Measurements from ENCODE around the gene AEBP1.

The AEBP1 gene

GRCh38 chr7:44112997-44113763 lies 9.0 kb downstream of the AEBP1 start:
- Mint-ChIP-seq H3K27me3 (no peaks in the 10 kb centered on the region), H3K27ac (no peak overlapping the region), H3K4me1 (ENCODE audit: low read depth) (no peaks in the 10 kb centered on the region), H3K4me3 (no peak overlapping the region), H3K9me3 (no peaks in the 10 kb centered on the region), H3K36me3 (ENCODE audit: low read depth) (peaks cover 20% of the 10 kb centered on the region)

DNA sequence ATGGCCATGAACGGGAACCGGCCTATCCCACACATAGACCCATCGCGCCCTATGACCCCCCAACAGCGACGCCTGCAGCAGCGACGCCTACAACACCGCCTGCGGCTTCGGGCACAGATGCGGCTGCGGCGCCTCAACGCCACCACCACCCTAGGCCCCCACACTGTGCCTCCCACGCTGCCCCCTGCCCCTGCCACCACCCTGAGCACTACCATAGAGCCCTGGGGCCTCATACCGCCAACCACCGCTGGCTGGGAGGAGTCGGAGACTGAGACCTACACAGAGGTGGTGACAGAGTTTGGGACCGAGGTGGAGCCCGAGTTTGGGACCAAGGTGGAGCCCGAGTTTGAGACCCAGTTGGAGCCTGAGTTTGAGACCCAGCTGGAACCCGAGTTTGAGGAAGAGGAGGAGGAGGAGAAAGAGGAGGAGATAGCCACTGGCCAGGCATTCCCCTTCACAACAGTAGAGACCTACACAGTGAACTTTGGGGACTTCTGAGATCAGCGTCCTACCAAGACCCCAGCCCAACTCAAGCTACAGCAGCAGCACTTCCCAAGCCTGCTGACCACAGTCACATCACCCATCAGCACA lies 9.7 kb downstream of the AEBP1 start:
- Mint-ChIP-seq H3K36me3 (ENCODE audit: low read depth) (peaks cover 26% of the 10 kb centered on the region), H3K4me3 (no peak overlapping the region), H3K4me1 (ENCODE audit: low read depth) (no peaks in the 10 kb centered on the region), H3K27ac (no peak overlapping the region), H3K27me3 (no peaks in the 10 kb centered on the region), H3K9me3 (no peaks in the 10 kb centered on the region)

GRCh38 chr7:44114586-44115310 lies 10.6 kb downstream of the AEBP1 start:
- no peak overlapping the region for H3K27ac Mint-ChIP-seq
- peaks cover 9% of the 10 kb centered on the region for H3K4me1 Mint-ChIP-seq (ENCODE audit: low read depth)
- H3K9me3 Mint-ChIP-seq = no peaks in the 10 kb centered on the region
- H3K27me3 Mint-ChIP-seq = no peaks in the 10 kb centered on the region
- H3K36me3 Mint-ChIP-seq (ENCODE audit: low read depth) = peaks cover 33% of the 10 kb centered on the region
- no peak overlapping the region for H3K4me3 Mint-ChIP-seq

GRCh38 chr7:44116087-44116788 lies 12.1 kb downstream of the AEBP1 start:
- Mint-ChIP-seq H3K27ac (no peak overlapping the region), H3K27me3 (no peaks in the 10 kb centered on the region)

DNA sequence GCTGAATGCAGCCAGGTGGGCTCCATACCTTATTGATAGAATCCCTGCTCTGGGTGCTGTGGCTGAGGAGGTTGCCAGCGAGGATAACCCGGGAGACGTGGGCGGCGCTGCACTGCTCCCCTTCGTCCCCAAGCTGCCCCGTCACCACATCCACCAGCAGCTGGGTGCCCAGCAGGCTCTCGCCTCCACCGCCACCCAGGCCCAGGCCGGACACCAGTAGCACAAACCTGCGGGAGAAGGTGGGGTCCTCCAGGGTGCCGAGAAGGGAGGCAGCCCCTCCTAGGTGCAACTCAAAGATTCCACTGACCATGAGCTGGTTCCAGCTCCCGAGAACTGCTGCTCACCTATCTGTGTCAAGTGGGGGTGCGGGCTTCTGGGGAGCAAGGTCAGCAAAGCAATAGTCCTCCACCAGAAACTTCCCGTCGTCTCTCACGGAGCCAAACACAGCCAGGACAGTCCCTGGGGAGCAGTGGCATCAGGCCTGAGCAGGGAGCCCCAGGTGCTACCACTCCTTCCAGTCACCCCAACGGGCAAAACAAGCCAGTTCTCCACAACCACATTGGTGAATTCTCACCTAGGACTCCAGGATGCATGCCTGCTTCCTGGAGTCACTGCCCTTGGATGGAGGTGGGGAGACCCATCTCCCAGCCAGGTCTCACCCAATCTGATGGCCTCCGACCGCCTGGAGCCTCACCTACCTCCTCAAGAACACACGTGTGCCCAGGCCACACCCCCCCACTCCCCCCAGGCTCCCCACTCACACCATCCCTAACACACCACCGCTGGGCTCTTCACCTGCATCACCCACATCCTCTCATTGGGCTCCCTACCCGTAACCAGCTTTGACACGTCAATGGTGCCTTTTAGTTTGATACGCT lies 12.9 kb downstream of the AEBP1 start:
- Mint-ChIP-seq H3K27ac (no peak overlapping the region), H3K27me3 (no peaks in the 10 kb centered on the region), H3K4me1 (ENCODE audit: low read depth) (peaks cover 31% of the 10 kb centered on the region), H3K9me3 (no peaks in the 10 kb centered on the region), H3K36me3 (ENCODE audit: low read depth) (peaks cover 50% of the 10 kb centered on the region), H3K4me3 (no peak overlapping the region)

More at GRCh38 chr7:44116087-44116788, 12.1 kb downstream of the AEBP1 start:
- Mint-ChIP-seq H3K9me3 (no peaks in the 10 kb centered on the region), H3K4me1 (ENCODE audit: low read depth) (peaks cover 24% of the 10 kb centered on the region), H3K36me3 (ENCODE audit: low read depth) (peaks cover 48% of the 10 kb centered on the region), H3K4me3 (no peak overlapping the region)

DNA sequence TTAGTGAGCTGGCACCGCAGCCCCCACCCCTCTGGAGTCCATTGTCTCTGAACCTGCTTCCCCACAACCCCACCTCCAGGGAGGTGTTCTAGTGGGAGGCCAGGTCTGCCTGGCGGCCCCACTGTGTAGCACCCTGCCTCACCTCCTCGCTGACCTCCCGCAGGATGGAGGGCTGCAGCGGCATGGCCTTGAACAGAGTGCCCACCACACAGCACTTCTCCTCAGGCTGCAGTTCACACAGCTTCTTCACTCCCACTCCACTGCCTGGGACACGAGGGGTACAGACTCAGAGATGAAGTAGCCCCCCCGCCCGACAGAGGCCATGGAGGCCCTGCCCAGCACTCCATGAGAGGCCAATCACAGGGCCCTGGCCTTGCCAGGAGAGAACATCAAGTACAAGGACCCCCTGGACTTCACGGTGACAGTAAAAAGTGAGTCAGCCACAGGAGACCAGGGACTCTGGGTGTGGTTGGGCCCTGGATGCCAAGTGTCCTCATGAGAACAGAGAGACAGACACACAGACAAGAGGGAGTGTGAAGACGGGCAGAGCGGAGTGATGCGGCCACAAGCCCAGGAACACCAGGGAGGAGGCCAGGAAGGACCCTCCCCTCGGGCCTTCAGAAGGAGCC lies 13.8 kb downstream of the AEBP1 start:
- Mint-ChIP-seq H3K27ac (no peak overlapping the region), H3K27me3 (no peaks in the 10 kb centered on the region), H3K9me3 (no peaks in the 10 kb centered on the region), H3K4me3 (no peak overlapping the region), H3K4me1 (ENCODE audit: low read depth) (peaks cover 39% of the 10 kb centered on the region), H3K36me3 (ENCODE audit: low read depth) (peaks cover 58% of the 10 kb centered on the region)

- Mint-ChIP-seq H3K36me3 (ENCODE audit: low read depth) (peaks cover 51% of the 10 kb centered on the region), H3K4me3 (no peak overlapping the region), H3K27me3 (no peaks in the 10 kb centered on the region), H3K27ac (peak overlapping the region; percentile 38), H3K4me1 (ENCODE audit: low read depth) (peaks cover 44% of the 10 kb centered on the region), H3K9me3 (no peaks in the 10 kb centered on the region)
Observed at GRCh38 chr7:44119829-44120380, 15.8 kb downstream of the AEBP1 start.

- no peaks in the 10 kb centered on the region for H3K9me3 Mint-ChIP-seq
- H3K27ac Mint-ChIP-seq = peak overlapping the region; percentile 38
- peaks cover 44% of the 10 kb centered on the region for H3K4me1 Mint-ChIP-seq (ENCODE audit: low read depth)
- peaks cover 51% of the 10 kb centered on the region for H3K36me3 Mint-ChIP-seq (ENCODE audit: low read depth)
- H3K4me3 Mint-ChIP-seq = no peak overlapping the region
- H3K27me3 Mint-ChIP-seq = no peaks in the 10 kb centered on the region
Observed at GRCh38 chr7:44120395-44120794, 16.2 kb downstream of the AEBP1 start.

GRCh38 chr7:44121761-44122420 lies 17.7 kb downstream of the AEBP1 start:
- no peaks in the 10 kb centered on the region for H3K9me3 Mint-ChIP-seq
- peak overlapping the region; percentile 77 for H3K27ac Mint-ChIP-seq
- H3K4me3 Mint-ChIP-seq = peak overlapping the region; percentile 90
- H3K4me1 Mint-ChIP-seq (ENCODE audit: low read depth) = peaks cover 44% of the 10 kb centered on the region
- no peaks in the 10 kb centered on the region for H3K27me3 Mint-ChIP-seq
- H3K36me3 Mint-ChIP-seq (ENCODE audit: low read depth) = peaks cover 47% of the 10 kb centered on the region

GRCh38 chr7:44122529-44122928 lies 18.4 kb downstream of the AEBP1 start:
- H3K27me3 Mint-ChIP-seq = no peaks in the 10 kb centered on the region
- H3K27ac Mint-ChIP-seq = peak overlapping the region; percentile 77
- H3K4me3 Mint-ChIP-seq = peak overlapping the region; percentile 90
- no peaks in the 10 kb centered on the region for H3K9me3 Mint-ChIP-seq
- H3K36me3 Mint-ChIP-seq (ENCODE audit: low read depth) = peaks cover 47% of the 10 kb centered on the region
- H3K4me1 Mint-ChIP-seq (ENCODE audit: low read depth) = peaks cover 44% of the 10 kb centered on the region

DNA sequence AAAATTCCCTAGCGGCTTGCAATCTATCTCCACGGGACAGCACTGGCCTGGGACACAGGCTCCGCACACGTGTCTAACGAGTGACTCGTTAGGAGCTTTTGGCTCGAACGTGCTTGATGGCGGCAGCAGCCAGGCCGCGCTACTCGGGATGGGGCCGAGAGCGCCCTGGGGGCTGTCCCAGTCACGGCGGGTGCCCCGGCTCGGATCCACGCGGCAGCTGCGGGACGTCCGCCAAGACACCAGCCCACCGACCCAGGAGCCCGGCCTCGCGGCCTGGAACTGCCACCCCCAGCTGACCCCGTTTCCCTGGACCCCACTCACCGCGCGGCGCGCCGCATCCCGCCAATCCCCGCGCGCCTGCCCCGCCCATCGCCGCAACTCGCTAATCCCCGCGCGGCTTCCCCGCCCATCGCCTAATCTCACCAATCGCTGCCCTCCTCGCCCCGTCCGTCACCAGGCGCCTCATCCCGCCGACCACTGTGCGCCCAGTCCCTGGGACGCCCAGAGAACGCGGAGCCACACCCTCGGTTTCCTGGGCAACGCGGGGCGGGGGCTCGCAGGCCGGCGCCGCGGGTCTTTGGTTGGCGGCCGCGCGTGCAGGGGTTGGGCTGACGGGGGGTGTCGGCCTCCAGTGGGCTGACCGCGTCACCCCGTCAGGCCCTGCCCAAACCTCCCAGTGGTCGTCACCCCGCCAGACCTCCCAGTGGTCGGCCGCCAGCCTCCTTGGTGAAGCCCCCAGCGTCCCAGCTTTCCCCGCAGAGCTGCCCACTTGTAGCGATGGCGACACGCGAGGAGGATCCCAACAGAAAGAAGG lies 19.3 kb downstream of the AEBP1 start, which contains the start of gene POLD2:
POLD2 (minus strand) TSS at position 359 of the 814 bp plus-strand sequence. CDS start 1,495 bp downstream, outside the sequence.
- peaks cover 44% of the 10 kb centered on the region for H3K4me1 Mint-ChIP-seq (ENCODE audit: low read depth)
- peak within 1 kb of the TSS; percentile 90 for H3K4me3 Mint-ChIP-seq
- peak within 1 kb of the TSS; percentile 84 for H3K27ac Mint-ChIP-seq
- no peaks in the 10 kb centered on the region for H3K27me3 Mint-ChIP-seq
- no peaks in the 10 kb centered on the region for H3K9me3 Mint-ChIP-seq
- peaks cover 41% of the 10 kb centered on the region for H3K36me3 Mint-ChIP-seq (ENCODE audit: low read depth)

DNA sequence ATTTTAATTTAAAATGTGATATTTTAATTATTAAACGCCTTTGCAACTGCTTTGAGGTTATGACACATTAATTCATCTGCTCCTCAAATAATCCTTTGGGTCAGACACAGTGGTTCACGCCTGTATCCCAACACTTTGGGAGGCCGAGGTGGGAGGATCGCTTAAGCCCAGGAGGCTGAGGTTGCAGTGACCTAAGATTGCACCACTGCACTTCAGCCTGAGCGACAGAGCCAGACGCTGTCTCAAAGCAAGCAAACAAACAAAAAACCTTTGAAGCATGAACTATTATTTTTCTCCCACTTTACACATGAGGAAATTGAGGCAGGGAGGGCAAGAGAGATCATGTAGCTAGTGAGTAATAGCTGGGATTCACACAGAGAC lies 20.7 kb downstream of the AEBP1 start:
- peak overlapping the region; percentile 40 for H3K4me3 Mint-ChIP-seq
- no peaks in the 10 kb centered on the region for H3K27me3 Mint-ChIP-seq
- peaks cover 29% of the 10 kb centered on the region for H3K36me3 Mint-ChIP-seq (ENCODE audit: low read depth)
- no peak overlapping the region for H3K27ac Mint-ChIP-seq
- no peaks in the 10 kb centered on the region for H3K9me3 Mint-ChIP-seq
- peaks cover 35% of the 10 kb centered on the region for H3K4me1 Mint-ChIP-seq (ENCODE audit: low read depth)
